Measurements from ENCODE around the gene LEF1.
"Not testable (repeated sequence)": the region's sequence is repeated elsewhere in the genome, so short reads cannot be mapped to it uniquely, and the experiment has no call there.

The LEF1 gene

DNA sequence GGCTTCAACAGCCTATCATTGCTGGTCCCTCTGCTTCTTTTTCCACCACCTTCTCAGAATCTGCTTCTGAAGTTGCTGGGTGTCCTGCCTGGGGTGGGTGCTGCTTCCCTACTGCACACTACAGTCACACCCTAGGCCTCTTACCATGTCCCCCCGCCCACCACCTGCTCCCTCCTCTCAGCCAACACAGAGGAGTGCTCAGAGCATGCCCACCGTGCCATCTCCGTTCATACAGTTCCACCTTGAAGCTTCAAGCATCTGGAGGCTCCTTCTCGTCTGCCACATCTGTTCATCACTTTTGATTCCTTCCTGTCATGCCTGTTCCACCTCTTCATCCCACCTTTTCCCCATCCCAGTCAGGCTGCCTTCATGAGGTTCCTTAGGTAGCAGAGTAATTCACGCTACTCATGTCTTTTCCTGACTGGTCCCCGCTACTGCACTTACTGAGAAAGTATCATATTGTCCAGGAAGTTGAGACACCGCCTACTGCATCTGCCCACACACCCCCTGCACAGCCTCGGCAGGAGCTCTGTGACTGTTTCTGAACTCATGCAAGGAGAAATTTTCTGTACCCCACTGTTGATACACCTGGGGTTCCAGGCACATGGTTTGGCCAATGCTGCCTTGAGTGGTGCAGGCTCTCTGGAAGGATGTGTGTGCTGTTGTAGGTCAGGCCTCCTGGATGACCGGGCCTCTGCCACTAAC is 139.6 kb downstream of the LEF1 start:
- no peak for DNase-seq

DNA sequence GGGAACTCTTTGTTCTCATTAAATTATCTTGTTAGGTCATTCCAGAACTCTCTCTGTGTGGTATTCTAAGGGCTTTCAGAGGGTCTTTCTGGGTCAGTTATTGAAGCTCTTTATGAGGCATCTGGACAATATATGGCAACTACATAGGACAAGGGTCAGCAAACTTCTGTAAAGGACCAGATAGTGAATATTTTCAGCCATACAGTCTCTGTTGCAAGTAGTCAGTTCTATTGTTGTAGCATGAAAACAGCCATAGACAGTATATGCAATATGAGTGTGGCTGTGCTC is 143.9 kb downstream of the LEF1 start:
- DNase-seq: no peak

DNA sequence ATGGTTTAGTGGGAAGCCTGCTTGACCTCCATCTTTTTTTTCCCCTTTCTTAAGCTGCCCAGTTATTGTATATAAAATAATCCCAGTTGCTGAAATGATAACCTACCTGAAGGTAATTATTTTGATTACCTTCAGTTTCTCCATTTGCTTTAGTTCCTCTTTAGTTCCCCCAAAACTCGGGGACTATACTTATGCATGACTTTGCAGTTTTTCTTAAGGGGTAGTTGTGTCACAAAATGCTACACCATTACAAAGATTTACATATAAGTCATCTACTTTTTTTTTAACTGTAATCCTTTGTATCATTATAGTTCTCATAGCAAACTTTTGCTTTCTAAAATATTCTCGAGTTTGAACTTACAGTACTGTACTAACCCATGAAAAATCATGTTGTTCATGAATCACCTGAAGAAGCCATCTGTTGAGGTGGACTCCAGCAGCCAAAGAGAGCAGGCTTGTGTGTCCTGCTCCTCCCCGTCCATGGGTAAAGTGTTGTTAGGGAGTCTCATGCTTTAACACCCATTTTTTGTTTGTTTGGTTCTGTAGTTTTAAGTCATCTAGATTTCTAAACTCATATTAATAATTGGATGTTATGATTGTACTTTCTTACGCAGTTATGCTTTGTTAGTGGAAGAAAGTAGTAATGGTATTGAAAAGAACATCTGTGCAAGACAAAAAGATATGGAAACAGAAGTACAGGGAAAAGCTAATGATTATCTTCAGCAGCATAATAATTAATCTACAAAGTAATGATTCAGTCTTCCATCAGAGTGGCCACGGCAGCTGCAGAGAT is 144.5 kb downstream of the LEF1 start:
- DNase-seq: no peak

DNA sequence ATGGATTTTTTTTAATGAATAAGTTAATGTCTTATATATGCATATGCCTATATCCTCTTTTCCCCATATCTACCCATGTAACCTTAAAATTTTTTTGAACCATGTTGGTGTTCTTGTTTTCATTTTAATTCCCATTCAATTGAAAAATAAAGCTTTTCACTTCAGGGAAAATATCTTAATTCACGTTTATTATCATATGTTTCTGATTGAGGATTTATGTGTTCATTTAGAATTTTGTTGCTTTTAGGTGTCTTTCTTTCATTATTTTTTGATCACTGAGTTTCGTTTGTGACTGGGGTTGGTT is 149.9 kb downstream of the LEF1 start:
- DNase-seq: no peak

DNA sequence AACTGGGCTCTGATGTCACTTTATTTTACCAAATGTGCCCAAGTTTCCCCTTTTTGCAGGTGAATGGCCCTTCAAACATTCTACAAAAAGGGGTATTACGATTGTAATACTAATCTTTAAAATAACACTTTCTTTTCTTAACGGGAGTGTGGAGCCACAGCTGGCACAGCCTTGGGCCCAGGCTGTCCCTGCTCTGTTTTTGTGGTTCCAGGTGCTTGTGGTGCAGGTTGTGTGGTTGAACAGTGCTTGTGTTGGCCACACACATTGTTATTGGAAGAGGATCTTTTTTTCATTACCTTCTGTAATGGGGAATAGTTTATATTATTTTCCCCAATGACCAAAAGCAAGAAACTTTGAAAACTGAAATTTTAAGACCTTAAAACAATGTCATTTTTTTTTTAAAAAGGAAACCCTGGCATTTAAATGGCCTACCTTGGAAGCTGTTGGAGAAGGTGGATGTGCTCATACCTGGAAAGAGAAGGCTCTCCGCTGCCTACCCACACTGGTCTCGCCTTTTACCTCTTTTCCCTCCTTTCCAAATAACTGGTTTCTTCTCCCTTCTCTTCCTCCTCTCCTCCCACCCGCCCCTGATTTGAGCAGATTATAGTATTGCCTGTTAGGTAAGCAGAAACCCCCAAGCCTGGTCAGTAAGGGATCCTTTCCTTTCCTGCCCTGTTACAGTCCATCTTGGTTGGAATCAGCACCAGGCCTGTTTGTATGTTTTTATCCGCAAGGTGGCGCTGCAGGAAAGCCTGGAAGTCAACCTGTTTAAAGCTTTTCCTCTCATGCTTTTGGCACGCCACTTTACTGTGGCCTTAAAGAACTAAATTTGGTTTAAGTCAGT is 150.5 kb downstream of the LEF1 start:
- peak; percentile 0 to 20 for DNase-seq

DNA sequence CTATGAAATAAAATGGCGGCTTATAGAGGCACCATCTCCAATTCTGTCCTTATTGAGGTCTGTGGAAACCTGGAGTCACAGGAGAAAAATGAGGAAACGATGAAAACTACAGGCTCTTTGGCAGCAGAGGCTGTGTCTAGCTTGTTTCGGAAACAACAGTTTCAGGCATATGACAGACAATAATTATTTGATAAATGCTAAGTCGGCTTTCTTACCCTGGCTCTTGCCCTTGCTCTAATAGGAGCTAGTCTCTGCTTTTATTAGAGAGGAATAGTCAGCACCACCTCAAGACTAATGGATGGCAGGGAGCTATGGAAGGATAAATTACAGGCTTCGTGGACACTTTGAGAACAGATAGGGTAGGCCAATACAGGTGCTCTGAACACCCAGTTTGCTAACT is 154.8 kb downstream of the LEF1 start:
- DNase-seq: no peak

DNA sequence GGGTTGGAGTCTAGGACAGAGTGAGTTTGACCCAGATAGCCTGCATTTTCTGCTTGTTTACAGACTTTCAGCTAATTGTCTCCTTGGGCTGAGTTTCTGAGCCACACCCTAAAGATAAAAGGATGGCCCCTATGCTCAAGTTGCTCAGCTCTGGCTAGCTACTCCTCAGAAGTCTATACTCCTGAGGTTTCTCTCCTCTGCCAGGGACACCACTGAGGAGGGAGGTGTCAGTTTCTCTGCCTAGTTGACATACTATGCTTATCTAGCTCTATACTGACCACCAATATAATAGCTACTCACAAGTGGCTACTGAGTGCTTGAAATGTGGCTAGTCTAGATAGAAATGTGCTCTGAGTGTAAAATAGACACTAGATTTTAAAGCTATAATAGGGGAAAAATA is 155.4 kb downstream of the LEF1 start:
- DNase-seq: no peak

DNA sequence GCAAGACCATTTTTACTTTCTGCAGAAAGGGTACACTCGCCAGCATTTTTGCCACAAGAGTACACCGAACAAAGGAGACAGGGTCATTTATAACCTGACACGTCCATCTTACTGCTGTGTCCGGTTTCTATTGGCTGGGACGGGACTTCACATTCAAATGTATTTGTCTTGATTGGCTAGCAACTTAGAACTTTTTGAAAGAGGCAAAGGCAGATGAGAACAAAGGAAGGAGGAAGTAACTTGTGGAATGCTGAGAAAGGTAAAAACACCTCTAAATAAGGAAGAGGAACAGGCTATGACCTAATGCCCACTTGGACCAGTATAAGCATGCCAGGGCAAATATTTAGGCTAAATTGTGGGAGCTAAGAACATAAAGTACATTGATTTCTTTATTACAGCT is 156.3 kb downstream of the LEF1 start:
- DNase-seq: not testable (repeated sequence)

DNA sequence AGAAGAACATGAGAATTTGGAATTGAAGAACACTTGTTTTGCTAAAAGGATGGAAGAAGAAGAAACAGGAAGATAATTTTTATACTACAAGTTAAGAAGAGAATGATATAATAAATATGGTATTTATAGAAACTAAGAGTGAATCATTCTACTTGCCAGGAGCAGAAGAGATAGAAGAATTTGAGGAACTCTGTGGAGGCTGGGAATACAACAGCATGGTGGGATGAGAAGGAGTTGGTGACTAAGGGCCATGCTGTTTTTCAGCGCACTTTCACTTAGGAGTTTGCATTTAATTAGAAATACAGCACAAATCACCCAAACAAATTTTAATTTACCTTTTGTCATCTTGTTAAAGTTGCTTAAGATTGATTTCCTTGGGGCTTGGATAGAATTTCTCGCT is 158.6 kb downstream of the LEF1 start:
- no peak for DNase-seq

DNA sequence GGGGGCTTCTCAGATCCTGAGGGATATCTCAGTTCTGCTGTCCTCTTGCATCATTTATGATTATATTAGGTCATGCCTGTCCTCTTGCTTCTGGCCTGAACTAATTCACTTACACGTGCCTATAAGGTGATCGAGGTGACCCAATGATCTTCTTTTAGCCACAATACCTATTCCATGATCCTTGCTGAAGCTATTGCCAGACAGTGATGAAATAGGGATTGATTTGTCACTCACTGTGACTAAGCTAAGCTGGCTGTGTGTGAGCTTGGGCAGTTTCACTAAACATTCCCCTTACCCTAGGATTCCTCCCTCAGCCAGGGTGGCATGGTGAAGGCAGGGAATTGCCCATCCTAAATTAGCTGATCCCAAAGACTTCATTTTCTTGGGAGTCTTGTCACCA is 160.0 kb downstream of the LEF1 start:
- DNase-seq: no peak

DNA sequence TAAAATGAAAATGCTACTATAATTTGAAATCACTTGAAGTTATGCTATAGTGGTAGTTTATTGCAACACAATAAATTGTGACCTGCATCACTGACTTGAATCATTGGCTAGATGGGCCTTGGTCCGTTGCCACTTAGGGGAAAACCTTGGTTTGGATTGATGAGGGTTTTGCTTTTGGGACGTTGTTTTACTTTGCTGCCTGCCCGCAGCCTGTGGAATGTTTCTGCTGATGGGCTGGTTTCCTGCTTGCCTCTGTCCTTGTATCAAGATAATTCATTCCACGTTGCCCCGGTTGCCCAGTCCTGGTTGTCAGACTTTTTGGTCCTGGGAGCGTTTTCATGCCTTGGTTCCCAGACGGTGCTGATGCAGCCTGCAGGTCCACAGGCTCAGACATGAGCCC is 160.7 kb downstream of the LEF1 start:
- no peak for DNase-seq

DNA sequence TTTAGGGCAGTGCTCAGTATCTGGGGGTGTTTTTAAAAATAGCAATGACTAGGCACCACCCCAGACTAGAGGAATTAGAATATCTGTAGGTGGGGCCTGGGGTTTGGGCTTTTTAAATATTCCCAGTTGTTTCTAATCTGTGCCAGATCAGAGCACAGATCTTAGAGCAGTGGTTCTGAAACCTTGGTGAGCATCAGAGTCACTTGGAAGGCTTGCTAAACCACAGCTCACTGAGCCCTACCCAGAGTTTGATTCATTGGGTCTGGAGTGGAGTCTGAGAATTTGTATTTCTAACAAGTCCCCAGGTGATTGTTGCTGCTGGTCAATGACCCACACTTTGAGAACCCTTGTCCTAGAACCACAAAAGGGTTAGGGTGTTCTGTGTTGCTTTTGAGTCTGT is 162.4 kb downstream of the LEF1 start:
- DNase-seq: no peak

DNA sequence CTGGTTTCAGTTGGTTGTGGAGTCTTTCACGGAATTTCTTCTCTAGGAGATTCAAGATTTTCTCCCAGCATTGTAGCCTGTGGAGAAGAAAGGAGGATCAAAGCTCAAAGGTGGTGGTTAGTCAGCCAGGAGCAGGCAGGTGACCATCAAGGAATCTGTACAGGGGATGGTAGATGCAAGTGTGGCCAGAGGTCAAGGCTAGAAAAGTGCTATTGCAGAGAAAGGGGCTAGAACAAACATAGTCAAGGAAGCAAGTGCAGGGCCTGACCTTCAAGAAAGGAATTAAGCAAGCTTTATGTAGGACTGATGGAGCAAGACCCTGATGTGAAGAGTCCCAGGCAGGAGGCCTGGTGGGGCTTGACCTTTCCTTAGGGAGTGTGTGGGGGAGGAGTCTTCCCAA is 162.9 kb downstream of the LEF1 start:
- no peak for DNase-seq

DNA sequence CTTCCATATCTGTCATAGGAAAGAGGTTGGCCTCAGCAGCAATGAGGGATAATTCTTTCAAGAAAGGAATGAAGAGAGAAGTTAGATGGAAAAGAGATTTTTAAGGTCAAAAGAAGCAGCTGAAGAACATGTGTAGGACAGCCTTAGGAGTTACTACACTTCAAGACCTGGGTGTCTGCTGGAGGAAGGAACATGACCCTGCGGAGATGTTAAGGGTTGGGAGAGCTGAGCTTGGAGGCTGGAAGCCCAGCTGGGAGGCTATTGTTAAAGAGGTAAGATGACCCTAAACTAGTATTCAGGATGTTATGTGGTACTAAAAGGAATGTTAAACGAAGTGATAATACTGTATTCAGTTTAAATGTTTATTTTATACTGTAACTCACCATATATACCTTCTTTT is 164.1 kb downstream of the LEF1 start:
- DNase-seq: no peak

DNA sequence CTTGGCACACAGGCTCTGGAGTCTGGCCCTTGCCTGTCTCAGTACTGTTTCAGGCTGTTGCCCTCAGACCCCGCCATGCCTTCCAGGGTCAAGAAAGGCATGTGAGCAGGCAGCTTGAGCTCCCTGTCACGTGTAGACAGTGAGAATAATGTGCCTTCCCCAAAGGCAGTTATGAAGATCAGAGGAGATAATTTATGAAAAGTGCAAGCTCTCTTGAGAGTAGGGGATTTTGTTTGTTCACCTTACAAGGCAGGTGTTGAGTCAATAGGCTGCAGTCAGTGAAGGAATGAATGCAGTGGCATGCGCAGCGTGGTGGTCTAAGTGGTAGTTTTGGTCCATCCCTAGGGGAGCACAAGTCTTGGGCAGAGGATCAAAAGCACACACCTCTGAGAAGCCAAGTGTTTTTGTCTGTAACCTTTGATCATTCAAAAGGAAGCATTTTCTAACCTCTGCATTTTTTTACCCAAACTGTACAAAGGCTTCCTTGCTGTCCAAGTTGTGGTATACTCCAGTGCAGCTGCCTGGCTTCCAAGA is 164.7 kb downstream of the LEF1 start:
- DNase-seq: no peak

DNA sequence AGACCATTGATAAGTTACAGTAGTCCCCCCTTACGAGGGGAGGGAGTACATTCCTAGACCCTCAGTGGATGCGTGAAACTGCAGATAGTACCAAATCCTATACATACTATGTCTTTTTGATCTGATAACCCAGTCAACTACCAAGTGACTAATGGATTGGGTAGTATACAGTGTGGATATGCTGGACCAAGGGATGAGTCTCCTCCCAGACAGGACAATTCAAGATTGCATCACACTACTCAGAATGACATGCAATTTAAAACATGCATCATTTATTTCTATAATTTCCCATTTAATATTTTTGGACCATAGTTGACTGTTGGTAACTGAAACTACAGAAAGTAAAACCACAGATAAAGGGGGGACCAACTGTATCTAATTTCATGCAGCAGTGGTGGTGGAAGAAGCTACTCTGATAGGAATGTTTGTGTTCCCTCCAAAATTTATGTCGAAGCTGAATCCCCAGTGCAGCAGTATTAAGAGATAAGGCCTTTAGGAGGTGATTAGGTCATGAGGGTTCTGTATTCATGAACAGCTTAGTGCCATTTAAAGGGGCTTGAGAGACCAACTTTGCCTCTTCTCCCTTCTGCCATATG is 167.1 kb downstream of the LEF1 start:
- no peak for DNase-seq

DNA sequence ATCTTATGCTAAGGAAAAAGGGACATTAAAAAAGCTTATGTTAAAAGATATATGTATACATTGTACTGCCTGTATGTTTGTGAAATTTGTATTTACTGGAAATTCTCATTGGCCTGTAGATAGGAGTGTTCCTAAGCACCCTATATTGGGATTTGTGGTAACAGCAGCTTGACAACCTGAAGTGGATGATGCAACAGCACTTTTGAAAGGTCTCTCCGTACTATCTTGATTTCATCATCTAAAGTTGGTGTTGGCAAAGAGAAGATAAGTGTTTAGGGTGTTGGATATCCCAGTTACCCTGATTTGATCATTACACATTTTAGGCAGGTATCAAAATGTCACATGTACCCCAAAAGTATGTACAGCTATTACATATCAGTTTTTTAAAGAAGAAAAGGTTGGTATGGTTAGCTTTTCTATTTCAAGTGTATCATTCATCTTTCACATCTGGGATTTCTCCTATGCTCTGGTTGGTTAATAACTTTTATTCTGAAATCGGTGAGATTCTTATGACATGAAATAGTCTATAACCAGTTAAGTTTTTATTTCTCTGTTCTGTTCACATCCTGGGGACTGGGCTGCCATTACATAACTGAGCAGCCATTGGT is 168.7 kb downstream of the LEF1 start:
- DNase-seq: no peak

DNA sequence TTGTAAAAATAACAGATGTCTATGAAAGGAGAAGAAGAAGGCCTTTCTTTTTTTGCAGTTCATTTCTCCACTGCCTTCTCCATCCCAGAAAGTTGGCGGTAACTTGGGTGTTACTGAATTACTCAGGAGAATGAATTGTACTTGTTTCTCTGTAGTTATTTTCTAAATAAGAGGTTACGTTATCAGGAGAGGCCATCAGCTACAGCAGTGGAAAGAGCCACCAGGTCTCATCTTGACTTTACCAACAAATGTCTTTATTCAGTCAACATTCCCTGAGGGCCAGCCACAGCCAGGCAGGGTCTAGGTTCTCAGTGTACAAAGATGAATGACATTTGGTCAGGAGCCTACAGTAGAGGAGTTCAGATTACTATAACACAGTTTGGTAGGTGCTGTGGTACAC is 170.9 kb downstream of the LEF1 start:
- DNase-seq: no peak
